GM13976 (cell line): Measurements from ENCODE around the gene DICER1.

Source experiments
- DNase-seq: peaks from one replicate; pipeline ENCODE4 v3.0.0; 2012; ENCODE audit warnings: low spot score
- CTCF ChIP-seq: IDR thresholded peaks from 2 replicates; pipeline ENCODE4 v1.5.1; 2012; ENCODE audit warnings: borderline replicate concordance, mild to moderate bottlenecking; ENCODE audit not compliant: insufficient read depth; ENCODE audit errors: extremely low read depth, missing control alignments, control extremely low read depth
- in situ Hi-C: fragments of 300-500 bp; cut with MboI; formaldehyde crosslinking; loops from one replicate; pipeline ENCODE4 v1.12.0; 2022; ENCODE audit warnings: low sequenced_read_pairs, mixed read lengths, inconsistent platforms; ENCODE audit not compliant: unreplicated experiment

Gene DICER1

DNA sequence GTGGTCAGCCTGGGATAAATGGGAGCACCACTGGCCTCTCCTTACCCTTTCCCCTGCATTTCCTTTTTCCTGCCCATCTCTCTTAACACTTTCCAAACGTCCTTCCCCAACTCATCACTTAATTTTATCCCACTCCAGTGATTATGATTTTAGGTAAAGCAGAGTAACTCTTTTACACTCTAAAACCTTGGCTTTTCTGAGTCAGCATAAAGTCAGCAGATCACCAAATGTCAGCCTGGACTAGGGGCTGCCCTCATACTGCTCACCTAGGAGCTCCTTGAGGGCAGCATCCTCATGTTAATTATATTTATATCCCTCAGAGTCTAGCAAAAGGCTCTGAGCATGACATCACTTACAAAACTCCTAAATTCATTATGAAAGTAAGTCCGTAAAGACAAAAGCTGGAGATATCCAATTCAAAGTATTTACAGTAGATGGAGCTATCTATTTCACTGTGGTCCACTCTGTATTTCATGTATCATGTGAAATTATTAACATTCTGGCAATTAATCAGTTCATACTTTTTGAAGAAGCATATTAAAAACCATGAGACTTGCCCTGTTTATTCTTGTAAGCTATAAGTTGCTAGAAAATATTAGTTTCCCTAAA lies 17.0 kb upstream of the DICER1 start:
- no peak for DNase-seq
- TF ChIP-seq CTCF, result no peak
- in situ Hi-C loops, result no loop called here

DNA sequence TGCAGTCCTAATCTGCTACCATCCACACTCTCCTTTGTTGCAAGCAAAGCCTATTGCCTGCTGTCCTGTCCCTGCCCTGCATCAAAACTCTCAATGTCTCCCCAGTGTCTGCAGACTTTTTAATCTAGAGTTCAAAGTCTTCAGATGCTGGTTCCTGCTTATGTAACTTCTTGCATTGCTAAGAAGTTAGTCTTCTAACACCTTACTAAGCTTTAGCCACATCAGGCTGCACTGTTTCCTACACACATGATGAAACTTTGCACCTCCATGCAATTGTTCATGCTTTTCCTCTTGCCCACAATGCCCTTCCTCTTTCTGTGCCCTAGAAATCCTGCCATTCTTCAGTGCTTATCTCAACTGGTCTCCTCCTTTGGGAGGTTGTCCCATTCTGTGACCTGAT lies 16.2 kb upstream of the DICER1 start:
- no peak for DNase-seq
- in situ Hi-C loops, result no loop called here
- no peak for TF ChIP-seq CTCF

DNA sequence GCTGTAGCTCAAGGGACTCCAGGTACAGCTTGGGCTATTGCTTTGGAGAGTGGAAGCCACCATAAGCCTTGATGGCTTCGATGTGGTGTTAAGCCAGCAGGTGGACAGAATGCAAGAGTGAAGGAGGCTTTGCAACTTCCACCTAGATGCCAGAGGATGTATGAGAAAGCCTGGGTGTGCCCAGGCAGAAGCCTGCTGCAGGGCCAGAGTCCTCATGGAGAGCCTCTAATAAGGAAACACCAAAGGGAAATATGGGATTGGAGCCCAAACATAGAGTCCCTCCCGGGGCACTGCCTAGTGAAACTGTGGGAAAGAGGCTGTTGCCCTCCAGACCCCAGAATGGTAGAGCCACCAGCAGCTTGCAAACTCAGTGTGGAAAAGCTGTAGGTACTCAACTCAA lies 9.8 kb upstream of the DICER1 start:
- in situ Hi-C loops, result no loop called here
- DNase-seq, result no peak
- TF ChIP-seq CTCF, result no peak

DNA sequence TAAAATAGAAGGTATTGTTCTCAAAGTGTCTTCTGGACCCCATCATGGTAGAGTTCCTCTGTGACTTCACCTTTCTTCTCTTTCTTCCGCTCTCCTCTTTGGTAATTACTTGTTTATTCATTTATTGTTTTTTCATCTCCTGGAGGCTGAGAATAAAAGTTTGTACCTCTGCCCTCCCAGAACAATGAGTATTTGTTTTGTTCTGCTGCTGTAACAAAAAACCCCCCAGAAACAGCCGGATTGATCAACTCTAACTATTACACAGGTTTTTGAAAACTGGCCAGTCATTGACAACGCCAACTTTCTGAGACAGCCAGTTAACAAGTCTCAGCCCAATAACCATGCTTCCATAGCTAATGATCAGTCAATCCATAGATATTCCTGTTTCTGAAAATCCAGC lies 8.2 kb upstream of the DICER1 start:
- in situ Hi-C loops, result no loop called here
- TF ChIP-seq CTCF, result no peak
- no peak for DNase-seq

DNA sequence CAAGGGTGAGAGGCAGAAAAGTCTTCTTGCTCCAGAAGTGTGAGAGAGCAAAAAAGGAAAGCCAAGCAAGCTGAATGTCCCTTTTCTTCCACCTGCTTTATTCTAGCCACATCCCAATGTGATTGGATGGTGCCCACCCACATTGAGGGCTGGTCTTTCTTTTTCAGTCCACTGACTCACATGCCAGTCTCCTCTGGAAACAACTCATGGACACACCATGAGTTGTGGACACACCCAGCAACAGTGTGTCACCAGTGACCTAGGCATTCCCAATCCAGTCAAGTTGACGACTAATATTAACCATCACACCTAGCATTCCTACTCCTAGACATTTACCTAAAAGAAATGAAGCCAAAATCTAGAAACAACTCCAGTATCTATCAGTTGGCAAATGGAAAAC lies 7.2 kb upstream of the DICER1 start:
- TF ChIP-seq CTCF, result no peak
- DNase-seq, result no peak
- in situ Hi-C loops, result no loop called here

- no peak for TF ChIP-seq CTCF
- in situ Hi-C loops, result no loop called here
- DNase-seq, result no peak
Measured at GRCh38 chr14:95163666-95164065, 6.3 kb upstream of the DICER1 start.

GRCh38 chr14:95163132-95163531 lies 5.8 kb upstream of the DICER1 start:
- in situ Hi-C loops, result no loop called here
- no peak for DNase-seq
- no peak for TF ChIP-seq CTCF
